HG02571 (cell line): ENCODE measurements around the gene MLN.

Experiments
- ATAC-seq: cut with Tn5 transposase; IDR thresholded peaks from one replicate; pipeline ENCODE4 v1.9.1; 2021; ENCODE audit warnings: mild to moderate bottlenecking, moderate library complexity; ENCODE audit not compliant: unreplicated experiment

The MLN gene

GRCh38 chr6:33772902-33773472 is 30.8 kb downstream of the MLN start:
- no peak for ATAC-seq

- ATAC-seq: no peak
Observed at GRCh38 chr6:33772082-33772830, 31.5 kb downstream of the MLN start.

GRCh38 chr6:33771146-33772081 is 32.4 kb downstream of the MLN start:
- no peak for ATAC-seq

DNA sequence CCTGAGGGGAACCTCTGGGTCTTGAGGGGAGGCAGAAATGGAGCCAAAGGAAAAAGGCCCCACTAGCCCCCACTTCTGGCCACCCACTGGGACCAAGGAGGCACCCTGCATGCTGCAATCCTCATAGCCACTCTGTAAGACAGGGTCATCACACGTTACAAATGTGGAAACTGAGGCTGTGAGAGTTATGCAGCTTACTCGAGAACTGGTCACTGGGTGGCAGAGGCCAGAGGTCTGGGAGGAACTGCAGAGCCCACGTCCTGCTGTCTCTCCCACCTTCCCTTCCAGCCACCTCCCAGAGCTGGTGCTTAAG is 33.0 kb downstream of the MLN start:
- no peak for ATAC-seq

DNA sequence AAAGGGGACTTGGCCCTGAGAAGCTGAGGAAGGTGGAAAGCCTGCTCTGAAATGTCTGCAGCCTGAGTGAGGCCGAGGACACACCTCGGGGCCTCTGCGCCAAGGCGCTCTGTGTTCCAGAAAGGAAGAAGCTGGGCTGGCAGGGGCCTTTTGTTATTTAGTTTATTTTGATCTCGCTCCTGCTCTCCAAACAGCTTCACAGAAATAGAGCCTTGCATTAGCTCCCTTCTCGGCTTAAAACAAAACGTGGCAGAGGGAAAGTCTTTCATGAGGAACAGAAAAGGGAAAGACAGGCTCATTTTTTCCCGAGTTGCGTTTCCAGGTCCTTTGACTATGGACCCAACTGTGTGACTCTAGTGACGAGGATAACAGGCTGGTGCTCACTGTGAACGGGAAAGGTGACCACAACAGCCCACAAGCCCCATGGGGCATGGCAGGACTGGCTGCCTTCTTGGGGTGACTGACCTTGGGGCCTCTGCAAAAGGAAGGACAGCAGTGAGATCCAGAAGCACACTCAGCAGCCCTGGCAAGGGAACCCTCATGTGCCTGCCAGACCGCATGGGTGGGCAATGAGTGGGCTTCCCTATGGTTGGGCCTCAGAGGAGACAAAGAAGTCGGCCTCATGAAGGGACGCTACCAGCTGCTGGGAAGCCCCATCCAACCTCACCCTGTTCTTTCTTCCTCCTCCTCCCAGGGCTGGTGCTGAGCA is 33.5 kb downstream of the MLN start:
- no peak for ATAC-seq

- ATAC-seq: no peak
Observed at GRCh38 chr6:33769248-33769821, 34.5 kb downstream of the MLN start.

GRCh38 chr6:33768644-33769120 is 35.1 kb downstream of the MLN start:
- ATAC-seq: no peak

- no peak for ATAC-seq
Observed at GRCh38 chr6:33766921-33767907, 36.6 kb downstream of the MLN start.

GRCh38 chr6:33765368-33765767 is 38.4 kb downstream of the MLN start:
- ATAC-seq: no peak

GRCh38 chr6:33764036-33764435 is 39.8 kb downstream of the MLN start:
- ATAC-seq: no peak

- no peak for ATAC-seq
Observed at GRCh38 chr6:33763483-33763882, 40.3 kb downstream of the MLN start.

DNA sequence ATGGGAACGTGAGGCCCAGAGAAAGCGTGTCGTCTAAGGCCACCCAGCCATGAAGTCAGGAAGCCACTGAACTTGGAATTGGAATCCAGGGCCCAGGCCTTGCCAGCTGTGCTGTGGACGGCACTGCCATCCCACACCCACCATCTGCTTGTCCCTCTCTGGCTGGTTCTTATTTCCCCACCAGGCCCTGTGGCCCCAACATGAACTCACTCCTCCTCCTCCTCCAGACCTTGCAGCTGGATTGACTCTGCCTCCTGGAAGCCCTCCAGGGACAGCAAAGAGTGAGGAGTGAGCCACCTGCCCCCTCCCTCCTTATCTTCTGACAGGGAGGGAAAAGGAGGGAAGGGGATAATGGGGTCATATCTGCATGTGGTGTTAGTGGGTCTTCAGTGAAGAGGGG is 41.1 kb downstream of the MLN start:
- no peak for ATAC-seq

GRCh38 chr6:33761922-33762629 is 41.7 kb downstream of the MLN start:
- ATAC-seq: no peak

- no peak for ATAC-seq
Observed at GRCh38 chr6:33761581-33761921, 42.3 kb downstream of the MLN start.

GRCh38 chr6:33759887-33760629 is 43.7 kb downstream of the MLN start:
- ATAC-seq: no peak

- ATAC-seq: no peak
Observed at GRCh38 chr6:33758815-33759216, 45.0 kb downstream of the MLN start.

- no peak for ATAC-seq
Observed at GRCh38 chr6:33757906-33758305, 45.9 kb downstream of the MLN start.

DNA sequence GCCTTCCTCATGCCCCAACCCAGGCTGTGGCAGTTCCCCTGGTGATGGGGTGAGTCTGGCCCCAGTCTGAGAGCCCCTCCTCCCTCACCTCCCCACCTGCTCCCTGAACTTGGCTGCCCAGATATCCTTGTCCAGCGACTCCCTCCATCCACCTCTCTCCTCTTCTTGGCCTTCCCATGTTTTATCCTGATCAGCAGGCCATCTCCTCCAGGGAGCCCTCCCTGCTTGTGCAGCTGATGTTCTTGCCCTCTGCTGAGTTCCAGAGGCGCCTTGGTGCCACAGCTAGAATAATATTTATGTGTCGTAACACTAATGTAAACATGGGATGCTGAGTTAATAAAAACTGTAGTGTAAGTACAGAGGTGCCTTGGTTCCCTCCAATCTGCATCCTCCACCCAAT is 46.7 kb downstream of the MLN start:
- ATAC-seq: no peak
